SK-N-SH (cell line): ENCODE results near the gene GIMAP2. TPM values are rescaled to one million over a fixed set of nuclear protein-coding genes. Genes with fewer than 3 reads are reported as not detected.

Experiments
- CTCF ChIA-PET: fragments of 300-600, 350-600 bp; formaldehyde crosslinking; extraction: SDS; loops from one replicate; lab custom pipeline; 2021; lab: Yijun Ruan, JAX
- POLR2A ChIA-PET: fragments of 350-600 bp; sonication (Branson Sonifier 250); formaldehyde crosslinking; extraction: SDS; loops from one replicate; lab custom pipeline; 2020; ENCODE audit warnings: antibody characterized with exemption, inconsistent platforms; lab: Yijun Ruan, JAX
- DNase-seq: peaks from one replicate; pipeline ENCODE4 v3.0.0; 2012
- H2AFZ ChIP-seq: fragments of 200-600 bp; sonication (generic); 2 replicates; pipeline ENCODE4 v1.8.1; 2016; ENCODE audit warnings: antibody characterized with exemption, mild to moderate bottlenecking, low read depth
- H3F3A ChIP-seq: fragments of 200-600 bp; sonication (generic); replicated peaks from 2 replicates; pipeline ENCODE3; 2016; ENCODE audit warnings: antibody characterized with exemption, mild to moderate bottlenecking; ENCODE audit not compliant: insufficient read depth
- H3K27ac ChIP-seq, 2 experiments: fragments of 200-500 bp in 1 of 2; fragments of 200-600 bp in 1 of 2; sonication (Bioruptor generic) in 1 of 2; sonication (generic), shearing (Covaris generic) in 1 of 2; 2 replicates each; pipeline versions ENCODE4 v1.5.1 to v1.6.1; 2014 to 2016; ENCODE audit warnings: low read depth in 2 of 2, inconsistent platforms in 1 of 2, low read length in 1 of 2, mild to moderate bottlenecking in 1 of 2, mixed read lengths in 1 of 2
- H3K27me3 ChIP-seq: fragments of 200-600 bp; sonication (generic), shearing (Covaris generic); 2 replicates; pipeline ENCODE4 v1.6.1; 2016; ENCODE audit warnings: mixed run types; ENCODE audit not compliant: insufficient read depth
- H3K36me3 ChIP-seq, 2 experiments: fragments of 200-500 bp in 1 of 2; fragments of 200-600 bp in 1 of 2; sonication (Bioruptor generic) in 1 of 2; sonication (generic) in 1 of 2; replicated peaks in 1 of 2; 2 replicates each; pipeline versions ENCODE3 to v1.5.1; 2014 to 2016; ENCODE audit warnings: low read length in 1 of 2, mild to moderate bottlenecking in 1 of 2; ENCODE audit not compliant: insufficient read depth in 2 of 2, control insufficient read depth in 1 of 2
- H3K4me1 ChIP-seq, 2 experiments: fragments of 200-500 bp in 1 of 2; fragments of 200-600 bp in 1 of 2; sonication (Bioruptor generic) in 1 of 2; sonication (generic), shearing (Covaris generic) in 1 of 2; 2 replicates each; pipeline versions ENCODE4 v1.5.1 to v1.6.1; 2014 to 2016; ENCODE audit warnings: low read depth in 1 of 2, low read length in 1 of 2, mixed run types in 1 of 2; ENCODE audit not compliant: insufficient read depth in 2 of 2, control insufficient read depth in 1 of 2
- H3K4me2 ChIP-seq: fragments of 200-600 bp; sonication (generic), shearing (Covaris generic); 2 replicates; pipeline ENCODE4 v1.6.1; 2017; ENCODE audit warnings: mixed run types
- H3K4me3 ChIP-seq, 2 experiments: fragments of 200-500 bp in 1 of 2; fragments of 200-600 bp in 1 of 2; sonication (Bioruptor generic) in 1 of 2; sonication (generic), shearing (Covaris generic) in 1 of 2; 2 replicates each; pipeline versions ENCODE4 v1.5.1 to v1.8.1; 2014 to 2016; ENCODE audit warnings: low read depth in 2 of 2, inconsistent platforms in 1 of 2, low read length in 1 of 2, mild to moderate bottlenecking in 1 of 2, mixed read lengths in 1 of 2, moderate library complexity in 1 of 2
- H3K79me2 ChIP-seq: fragments of 200-600 bp; sonication (generic); 2 replicates; pipeline ENCODE4 v1.8.1; 2017; ENCODE audit warnings: mild to moderate bottlenecking; ENCODE audit not compliant: insufficient read depth
- H3K9ac ChIP-seq: fragments of 200-600 bp; sonication (generic); 2 replicates; pipeline ENCODE4 v1.6.1; 2017; ENCODE audit warnings: mixed run types
- H3K9me2 ChIP-seq: fragments of 200-600 bp; sonication (generic); 2 replicates; pipeline ENCODE4 v1.6.1; 2017; ENCODE audit warnings: mixed run types
- H3K9me3 ChIP-seq: fragments of 200-600 bp; sonication (generic); 2 replicates; pipeline ENCODE4 v1.6.1; 2017; ENCODE audit warnings: mixed run types, mild to moderate bottlenecking, moderate library complexity
- H4K20me1 ChIP-seq: fragments of 200-600 bp; sonication (generic); 2 replicates; pipeline ENCODE4 v1.6.1; 2017; ENCODE audit warnings: mild to moderate bottlenecking, mixed run types; ENCODE audit not compliant: insufficient read depth
- CHD2 ChIP-seq: fragments of 150-350 bp; IDR thresholded peaks from 2 replicates; pipeline ENCODE4 v1.6.1; 2018; ENCODE audit warnings: low read length; ENCODE audit not compliant: partially characterized antibody
- EZH2phosphoT487 ChIP-seq: fragments of 200-600 bp; sonication (generic); IDR thresholded peaks from 2 replicates; pipeline ENCODE4 v1.6.1; 2017; ENCODE audit warnings: low read depth, mixed run types, mild to moderate bottlenecking, antibody characterized with exemption, moderate library complexity, borderline replicate concordance
- FOXJ3 ChIP-seq: sonication (generic); formaldehyde crosslinking; IDR thresholded peaks from 2 replicates; pipeline ENCODE4 v1.5.1; 2020; ENCODE audit warnings: mild to moderate bottlenecking, missing genetic modification reagents
- FOXM1 ChIP-seq: IDR thresholded peaks from 2 replicates; pipeline ENCODE4 v1.4.0; 2012; ENCODE audit warnings: low read depth, mild to moderate bottlenecking
- GABPA ChIP-seq: IDR thresholded peaks from 2 replicates; pipeline ENCODE4 v1.4.0; 2012; ENCODE audit warnings: low read depth, mild to moderate bottlenecking
- GATA2 ChIP-seq: sonication (generic); formaldehyde crosslinking; IDR thresholded peaks from 2 replicates; pipeline ENCODE4 v1.5.0; 2020; ENCODE audit warnings: mild to moderate bottlenecking, missing genetic modification reagents
- JUND ChIP-seq: IDR thresholded peaks from 2 replicates; pipeline ENCODE4 v1.4.0; 2012
- MEF2A ChIP-seq: IDR thresholded peaks from 2 replicates; pipeline ENCODE4 v1.4.0; 2012; ENCODE audit warnings: low read depth, borderline replicate concordance
- MXI1 ChIP-seq: IDR thresholded peaks from 2 replicates; pipeline ENCODE4 v1.6.1; 2012; ENCODE audit warnings: mild to moderate bottlenecking, low read depth, low read length, improper control_type of control experiment
- POLR2AphosphoS5 ChIP-seq: IDR thresholded peaks from 2 replicates; pipeline ENCODE4 v1.6.1; 2012; ENCODE audit warnings: low read depth, low read length
- RCOR1 ChIP-seq: fragments of 150-350 bp; IDR thresholded peaks from 2 replicates; pipeline ENCODE4 v1.6.1; 2017; ENCODE audit warnings: antibody characterized with exemption, low read length
- RXRA ChIP-seq: IDR thresholded peaks from 2 replicates; pipeline ENCODE4 v1.4.0; 2012; ENCODE audit warnings: low read depth, mild to moderate bottlenecking, borderline replicate concordance
- TCF12 ChIP-seq: IDR thresholded peaks from 2 replicates; pipeline ENCODE4 v1.4.0; 2012
- WGBS: methylation state at CpG from one replicate; pipeline ENCODE4 v1.1.6; 2017; ENCODE audit warnings: low lambda C conversion rate; 5-methylcytosine and 5-hydroxymethylcytosine counted together
- polyA plus RNA-seq, 3 experiments: library from polyadenylated mRNA; depleted of rRNA; stranded (reverse); fragments of >200 nt; gene quantifications; 2 replicates each; pipeline ENCODE4 v1.2.3, GENCODE V29; 2012
- TF ChIP-seq, protein P1 (sequence below): IDR thresholded peaks from 2 replicates; pipeline ENCODE4 v1.6.1; 2012; ENCODE audit warnings: mild to moderate bottlenecking, low read depth, low read length, moderate library complexity
- TF ChIP-seq, protein P2 (sequence below): IDR thresholded peaks from 2 replicates; pipeline ENCODE4 v1.4.0; 2012; ENCODE audit warnings: low read depth, borderline replicate concordance
- TF ChIP-seq, protein P3 (sequence below): IDR thresholded peaks from 2 replicates; pipeline ENCODE4 v1.4.0; 2012; ENCODE audit warnings: low read depth
- TF ChIP-seq, protein P4 (sequence below): IDR thresholded peaks from 2 replicates; pipeline ENCODE4; 2012

Gene GIMAP2
- polyA plus RNA-seq, 1 of the 3 experiments (the other 2 are of a cell fraction): 4.1 TPM

DNA sequence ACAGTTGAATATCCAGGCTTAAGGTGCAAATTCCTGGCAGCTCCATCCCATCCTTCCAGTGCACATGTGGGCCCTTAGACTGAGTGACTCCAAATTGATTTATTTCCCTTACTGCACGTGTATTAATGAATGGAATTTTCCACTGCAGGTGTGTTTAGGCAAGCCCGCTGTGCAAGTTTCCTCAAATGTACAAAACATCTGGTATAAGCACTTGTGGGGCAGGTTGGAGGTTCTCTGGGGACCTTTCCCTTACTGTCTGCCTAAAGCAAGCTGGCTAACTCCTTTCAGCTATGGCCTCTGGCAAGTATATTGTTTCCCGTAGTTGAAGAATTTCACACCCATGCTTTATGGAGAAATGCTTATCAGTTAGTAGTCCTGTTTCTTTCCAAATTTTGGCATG, 28.0 kb upstream of the GIMAP2 start:
- no peaks in the 10 kb centered on the region for H3K79me2 ChIP-seq
- H4K20me1 ChIP-seq: no peaks in the 10 kb centered on the region
- no peaks in the 10 kb centered on the region for H3F3A ChIP-seq
- no peak for DNase-seq
- H3K27ac ChIP-seq: no peak overlapping the region
- H3K27me3 ChIP-seq: peaks cover 28% of the 10 kb centered on the region
- ChIA-PET POLR2A (no interaction called here), CTCF (interaction anchor here (1.2 kb wide), 1 partner anchor 10 kb away, joined by 3 read pairs; no protein-coding TSS in a partner anchor)
- H3K4me1 ChIP-seq: no peaks in the 10 kb centered on the region
- no peaks in the 10 kb centered on the region for H3K9me2 ChIP-seq
- H3K4me3 ChIP-seq: no peak overlapping the region
- 0% methylated on average over 3 of the region's 3 CpGs for WGBS
- H3K36me3 ChIP-seq: no peaks in the 10 kb centered on the region
- no peak overlapping the region for H3K9ac ChIP-seq
- H3K4me2 ChIP-seq: no peak overlapping the region
- no peak overlapping the region for H2AFZ ChIP-seq
- no peak for TF ChIP-seq RXRA
- TF ChIP-seq, protein P1, sequence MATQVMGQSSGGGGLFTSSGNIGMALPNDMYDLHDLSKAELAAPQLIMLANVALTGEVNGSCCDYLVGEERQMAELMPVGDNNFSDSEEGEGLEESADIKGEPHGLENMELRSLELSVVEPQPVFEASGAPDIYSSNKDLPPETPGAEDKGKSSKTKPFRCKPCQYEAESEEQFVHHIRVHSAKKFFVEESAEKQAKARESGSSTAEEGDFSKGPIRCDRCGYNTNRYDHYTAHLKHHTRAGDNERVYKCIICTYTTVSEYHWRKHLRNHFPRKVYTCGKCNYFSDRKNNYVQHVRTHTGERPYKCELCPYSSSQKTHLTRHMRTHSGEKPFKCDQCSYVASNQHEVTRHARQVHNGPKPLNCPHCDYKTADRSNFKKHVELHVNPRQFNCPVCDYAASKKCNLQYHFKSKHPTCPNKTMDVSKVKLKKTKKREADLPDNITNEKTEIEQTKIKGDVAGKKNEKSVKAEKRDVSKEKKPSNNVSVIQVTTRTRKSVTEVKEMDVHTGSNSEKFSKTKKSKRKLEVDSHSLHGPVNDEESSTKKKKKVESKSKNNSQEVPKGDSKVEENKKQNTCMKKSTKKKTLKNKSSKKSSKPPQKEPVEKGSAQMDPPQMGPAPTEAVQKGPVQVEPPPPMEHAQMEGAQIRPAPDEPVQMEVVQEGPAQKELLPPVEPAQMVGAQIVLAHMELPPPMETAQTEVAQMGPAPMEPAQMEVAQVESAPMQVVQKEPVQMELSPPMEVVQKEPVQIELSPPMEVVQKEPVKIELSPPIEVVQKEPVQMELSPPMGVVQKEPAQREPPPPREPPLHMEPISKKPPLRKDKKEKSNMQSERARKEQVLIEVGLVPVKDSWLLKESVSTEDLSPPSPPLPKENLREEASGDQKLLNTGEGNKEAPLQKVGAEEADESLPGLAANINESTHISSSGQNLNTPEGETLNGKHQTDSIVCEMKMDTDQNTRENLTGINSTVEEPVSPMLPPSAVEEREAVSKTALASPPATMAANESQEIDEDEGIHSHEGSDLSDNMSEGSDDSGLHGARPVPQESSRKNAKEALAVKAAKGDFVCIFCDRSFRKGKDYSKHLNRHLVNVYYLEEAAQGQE: no peak
- TF ChIP-seq, protein P2, sequence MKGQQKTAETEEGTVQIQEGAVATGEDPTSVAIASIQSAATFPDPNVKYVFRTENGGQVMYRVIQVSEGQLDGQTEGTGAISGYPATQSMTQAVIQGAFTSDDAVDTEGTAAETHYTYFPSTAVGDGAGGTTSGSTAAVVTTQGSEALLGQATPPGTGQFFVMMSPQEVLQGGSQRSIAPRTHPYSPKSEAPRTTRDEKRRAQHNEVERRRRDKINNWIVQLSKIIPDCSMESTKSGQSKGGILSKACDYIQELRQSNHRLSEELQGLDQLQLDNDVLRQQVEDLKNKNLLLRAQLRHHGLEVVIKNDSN: no peak
- no peaks in the 10 kb centered on the region for H3K9me3 ChIP-seq

DNA sequence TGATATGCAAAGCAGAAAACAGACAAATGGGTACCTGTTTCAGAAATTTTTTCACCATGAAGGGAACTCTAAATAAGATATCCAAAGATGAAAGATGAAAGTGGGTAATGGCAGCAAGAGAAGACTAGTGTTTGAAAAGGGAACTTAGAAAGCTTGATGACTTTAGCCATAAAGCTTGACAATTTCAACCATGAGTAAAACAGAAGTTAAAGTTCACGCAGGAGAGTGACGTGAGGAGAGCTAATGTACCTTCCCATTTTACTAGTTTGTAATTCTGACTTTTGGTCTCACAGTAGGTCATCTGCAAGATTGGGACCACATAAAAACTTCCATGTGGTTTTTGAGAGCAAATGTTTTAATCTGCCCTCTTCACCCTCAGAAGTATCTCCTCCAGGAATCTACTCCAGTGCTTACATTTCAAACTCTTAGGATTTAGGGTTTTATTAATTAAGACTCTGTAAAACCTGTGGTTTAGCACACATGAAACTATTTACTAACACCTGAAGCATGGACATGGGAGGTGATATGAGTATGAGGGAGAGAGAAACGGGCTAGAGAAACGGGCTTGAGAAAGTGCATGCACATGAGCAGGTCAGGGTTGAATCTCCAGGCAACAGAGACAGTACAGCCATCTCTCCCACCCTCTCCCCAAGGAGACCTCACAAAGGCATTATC, 24.4 kb upstream of the GIMAP2 start:
- no peaks in the 10 kb centered on the region for H3K4me1 ChIP-seq
- H3K4me2 ChIP-seq: no peak overlapping the region
- no peaks in the 10 kb centered on the region for H3K9me2 ChIP-seq
- H3K79me2 ChIP-seq: no peaks in the 10 kb centered on the region
- no peak overlapping the region for H3K4me3 ChIP-seq
- ChIA-PET CTCF (no interaction called here), POLR2A (no interaction called here)
- no peak overlapping the region for H2AFZ ChIP-seq
- no peak overlapping the region for H3K9ac ChIP-seq
- no peaks in the 10 kb centered on the region for H3K36me3 ChIP-seq
- H4K20me1 ChIP-seq: no peaks in the 10 kb centered on the region
- H3F3A ChIP-seq: no peaks in the 10 kb centered on the region
- no peaks in the 10 kb centered on the region for H3K9me3 ChIP-seq
- no peak for DNase-seq
- no peak overlapping the region for H3K27ac ChIP-seq
- 13% methylated on average over 4 of the region's 4 CpGs for WGBS
- H3K27me3 ChIP-seq: peaks cover 16% of the 10 kb centered on the region; the same call in 1 of the 2 replicates
- TF ChIP-seq JUND: no peak
- TF ChIP-seq GATA2 (CRISPR knock-in tag): no peak
- TF ChIP-seq FOXJ3 (CRISPR knock-in tag): no peak
- TF ChIP-seq CHD2: no peak
- no peak for TF ChIP-seq EZH2phosphoT487
- TF ChIP-seq MEF2A: no peak
- TF ChIP-seq, protein P3, sequence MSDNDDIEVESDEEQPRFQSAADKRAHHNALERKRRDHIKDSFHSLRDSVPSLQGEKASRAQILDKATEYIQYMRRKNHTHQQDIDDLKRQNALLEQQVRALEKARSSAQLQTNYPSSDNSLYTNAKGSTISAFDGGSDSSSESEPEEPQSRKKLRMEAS: no peak
- TF ChIP-seq, protein P4, sequence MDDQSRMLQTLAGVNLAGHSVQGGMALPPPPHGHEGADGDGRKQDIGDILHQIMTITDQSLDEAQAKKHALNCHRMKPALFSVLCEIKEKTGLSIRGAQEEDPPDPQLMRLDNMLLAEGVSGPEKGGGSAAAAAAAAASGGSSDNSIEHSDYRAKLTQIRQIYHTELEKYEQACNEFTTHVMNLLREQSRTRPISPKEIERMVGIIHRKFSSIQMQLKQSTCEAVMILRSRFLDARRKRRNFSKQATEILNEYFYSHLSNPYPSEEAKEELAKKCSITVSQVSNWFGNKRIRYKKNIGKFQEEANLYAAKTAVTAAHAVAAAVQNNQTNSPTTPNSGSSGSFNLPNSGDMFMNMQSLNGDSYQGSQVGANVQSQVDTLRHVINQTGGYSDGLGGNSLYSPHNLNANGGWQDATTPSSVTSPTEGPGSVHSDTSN: no peak
- TF ChIP-seq FOXM1: no peak
- TF ChIP-seq, protein P2: no peak
- no peak for TF ChIP-seq POLR2AphosphoS5
- no peak for TF ChIP-seq RCOR1
- no peak for TF ChIP-seq MXI1
- TF ChIP-seq, protein P1: no peak
- no peak for TF ChIP-seq TCF12
- TF ChIP-seq GABPA: no peak
